Activated T-helper 1 cell treated with Interleukin-2 at 50 U/mL for 16 hours (primary cell): ENCODE data around the gene TENM3.
"Not testable (repeated sequence)": the region's sequence is repeated elsewhere in the genome, so short reads cannot be mapped to it uniquely, and the experiment has no call there.

Experiments used
- DNase-seq: peaks from one replicate; pipeline ENCODE4 v3.0.0-alpha.2; 2020; ENCODE audit warnings: low read depth

Gene TENM3

GRCh38 chr4:182814065-182814464, 570.9 kb downstream of the TENM3 start:
- DNase-seq: not testable (repeated sequence)

GRCh38 chr4:182818926-182819730, 575.9 kb downstream of the TENM3 start:
- DNase-seq: no peak

GRCh38 chr4:182819751-182820150, 576.5 kb downstream of the TENM3 start:
- no peak for DNase-seq

DNA sequence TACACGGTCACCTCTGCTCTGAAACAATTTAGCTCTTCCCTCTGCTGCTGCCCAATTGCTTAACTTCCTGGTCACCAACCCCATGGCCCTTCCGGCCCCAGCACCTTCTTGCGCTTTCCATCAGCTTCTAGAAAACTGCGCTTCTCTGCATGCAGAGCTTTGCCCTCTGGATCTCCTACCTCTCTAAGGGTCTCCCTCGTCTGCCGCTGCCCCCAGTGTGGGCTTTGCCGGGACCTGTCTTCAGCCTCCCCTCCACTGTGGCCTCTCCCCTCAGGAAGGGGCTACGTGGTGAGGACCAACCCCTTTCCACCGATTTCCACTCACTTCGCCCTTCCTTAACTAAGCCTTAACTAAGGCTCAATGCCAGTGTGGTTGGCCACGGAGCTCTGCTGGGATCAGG, 579.4 kb downstream of the TENM3 start:
- DNase-seq: no peak

DNA sequence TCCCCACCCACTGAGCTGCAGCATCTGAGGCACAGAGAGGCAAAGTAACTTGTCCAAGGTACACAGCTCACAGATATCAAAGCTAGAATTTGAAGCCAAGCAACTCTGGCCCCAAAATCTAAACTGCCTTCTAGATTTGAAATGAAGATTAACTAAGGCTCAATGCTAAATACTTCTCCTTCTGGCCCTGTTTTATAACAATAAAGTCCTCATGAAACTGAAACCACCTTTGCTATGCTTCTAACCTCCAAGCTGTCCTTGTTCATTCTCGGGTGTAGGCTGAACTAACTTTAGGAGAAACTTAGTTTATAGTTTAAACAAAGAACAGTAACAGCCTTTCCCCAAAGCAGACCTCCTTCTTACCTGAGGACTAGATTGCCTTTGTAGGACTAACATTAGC, 580.4 kb downstream of the TENM3 start:
- no peak for DNase-seq

DNA sequence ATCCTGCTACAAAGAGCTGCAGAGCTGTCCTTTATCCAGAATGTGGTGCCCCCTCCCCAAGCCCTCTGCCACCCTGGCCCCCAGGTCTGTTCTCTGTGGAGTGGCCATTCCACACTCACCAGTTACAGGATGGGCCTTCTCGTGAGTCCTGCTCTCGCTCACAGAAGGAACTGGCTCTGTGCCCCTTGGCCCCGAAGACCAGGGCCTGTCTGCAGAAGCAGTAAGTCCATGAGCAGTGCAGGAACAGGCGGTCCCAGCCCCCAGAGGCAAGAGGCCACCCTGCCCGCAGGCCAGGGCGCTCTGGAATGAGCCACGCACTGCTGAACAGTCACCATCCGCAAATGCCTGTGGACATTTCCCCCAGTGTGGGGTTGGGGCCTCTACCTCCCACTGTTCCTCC, 581.8 kb downstream of the TENM3 start:
- DNase-seq: no peak

DNA sequence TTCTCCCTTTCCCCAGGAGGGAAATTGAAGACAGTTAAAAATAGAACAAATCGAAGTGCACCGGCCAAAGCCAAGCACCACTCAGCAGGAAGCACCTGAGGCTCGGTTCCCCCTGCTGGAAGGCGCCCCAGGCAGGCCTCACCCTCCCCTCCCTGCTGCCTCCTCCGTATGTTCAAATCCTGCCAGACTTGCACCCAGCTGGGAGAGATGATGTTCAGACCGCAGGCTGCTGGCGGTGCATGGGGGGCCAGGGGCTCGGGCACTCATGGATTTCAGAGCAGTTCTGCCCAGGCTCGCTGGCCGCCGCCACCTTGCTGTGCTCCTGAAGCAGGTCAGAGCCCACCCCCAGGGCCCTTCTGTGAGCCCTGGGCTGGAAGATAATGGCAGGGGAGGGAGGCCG, 582.6 kb downstream of the TENM3 start:
- DNase-seq: no peak

- DNase-seq: no peak
Observed at GRCh38 chr4:182826391-182826790, 583.2 kb downstream of the TENM3 start.

DNA sequence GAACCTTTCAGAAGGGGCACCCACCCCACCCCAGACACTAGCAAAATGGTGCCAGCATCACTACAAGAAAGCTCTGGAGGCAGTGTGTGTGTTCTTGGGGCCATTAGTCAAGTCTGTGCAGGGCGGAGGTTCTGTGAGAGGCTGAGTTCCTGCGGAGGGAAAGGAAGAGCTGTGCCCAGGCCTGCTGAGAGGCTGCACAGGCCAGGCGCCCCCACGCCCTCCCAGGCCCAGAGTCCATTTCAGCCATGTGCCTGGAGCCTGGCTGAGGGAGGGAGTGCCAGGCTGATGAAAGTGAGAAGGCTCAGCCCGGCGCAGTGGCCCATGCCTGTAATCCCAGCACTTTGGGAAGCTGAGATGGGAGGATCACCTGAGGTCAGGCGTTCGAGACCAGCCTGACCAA, 584.0 kb downstream of the TENM3 start:
- no peak for DNase-seq

DNA sequence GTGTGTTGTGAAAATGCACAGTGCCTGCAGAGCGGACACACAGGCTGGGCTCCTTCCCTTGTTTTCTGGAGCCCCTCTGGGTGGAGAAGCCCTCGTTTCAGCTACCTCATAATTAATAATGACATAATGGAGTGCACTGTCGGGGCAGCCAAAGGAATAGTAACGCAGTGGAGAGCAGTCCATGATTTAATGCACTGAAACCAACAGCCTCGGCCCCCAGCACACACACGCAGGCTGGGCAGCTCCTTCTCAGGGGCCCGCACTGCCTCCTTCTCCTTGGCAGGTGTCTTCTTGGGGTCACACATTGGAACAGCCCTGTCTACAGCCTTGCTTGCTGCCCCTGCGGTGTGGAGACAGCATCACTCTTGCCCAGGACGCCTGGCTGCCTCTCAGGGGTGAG, 584.8 kb downstream of the TENM3 start:
- no peak for DNase-seq

DNA sequence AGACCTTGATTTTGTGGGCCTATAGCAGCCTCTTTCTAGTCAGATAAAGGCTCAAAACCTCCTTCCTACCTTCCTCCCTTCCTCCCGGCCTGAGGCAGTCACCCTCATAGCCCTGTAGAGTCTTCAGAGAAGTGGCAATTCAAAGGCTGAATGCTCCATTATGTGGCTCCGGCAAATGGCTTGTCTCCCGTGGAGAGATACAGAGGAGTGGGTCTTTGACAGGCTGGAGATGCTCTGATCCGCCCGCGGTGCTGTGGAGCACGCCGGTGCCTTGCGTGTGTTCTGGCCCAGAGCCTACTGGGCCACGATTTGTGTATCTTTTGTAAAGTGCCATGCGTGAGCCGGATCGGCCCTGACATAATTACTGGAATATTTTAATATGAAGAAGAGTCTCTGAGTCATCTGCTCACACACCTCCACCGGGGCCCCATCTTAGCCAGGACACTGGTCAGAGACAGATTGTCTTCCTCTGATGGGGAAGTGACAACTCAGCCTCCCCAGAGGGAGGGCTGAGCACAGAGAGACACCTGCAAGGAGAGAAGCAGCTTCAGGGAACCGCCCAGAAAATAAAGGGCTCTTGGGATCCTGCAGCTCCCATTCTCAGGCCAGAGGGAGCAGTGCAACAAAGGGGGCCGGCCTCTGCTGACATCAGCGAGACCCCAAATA, 585.3 kb downstream of the TENM3 start:
- no peak for DNase-seq

DNA sequence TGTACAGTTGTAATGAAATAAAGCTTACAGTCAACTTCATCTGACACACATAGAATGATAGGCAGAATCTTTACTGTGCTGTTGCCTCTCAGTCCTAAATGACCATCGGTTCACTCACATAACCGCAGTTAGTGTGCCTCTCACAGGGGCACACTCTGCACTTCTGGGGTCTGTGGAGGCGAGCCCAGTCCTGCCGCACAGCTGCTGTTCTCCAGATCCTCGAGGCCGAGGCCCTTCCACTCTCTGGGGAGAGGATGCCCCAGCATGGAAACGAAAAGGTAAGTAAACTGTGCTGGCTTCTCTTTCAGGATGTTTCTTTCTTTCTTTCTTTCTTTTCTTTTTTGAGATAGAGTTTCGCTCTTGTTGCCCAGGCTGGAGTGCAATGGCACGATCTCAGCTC, 586.0 kb downstream of the TENM3 start:
- DNase-seq: no peak

- DNase-seq: no peak
Observed at GRCh38 chr4:182831376-182831775, 588.2 kb downstream of the TENM3 start.

GRCh38 chr4:182832352-182833120, 589.3 kb downstream of the TENM3 start:
- no peak for DNase-seq

DNA sequence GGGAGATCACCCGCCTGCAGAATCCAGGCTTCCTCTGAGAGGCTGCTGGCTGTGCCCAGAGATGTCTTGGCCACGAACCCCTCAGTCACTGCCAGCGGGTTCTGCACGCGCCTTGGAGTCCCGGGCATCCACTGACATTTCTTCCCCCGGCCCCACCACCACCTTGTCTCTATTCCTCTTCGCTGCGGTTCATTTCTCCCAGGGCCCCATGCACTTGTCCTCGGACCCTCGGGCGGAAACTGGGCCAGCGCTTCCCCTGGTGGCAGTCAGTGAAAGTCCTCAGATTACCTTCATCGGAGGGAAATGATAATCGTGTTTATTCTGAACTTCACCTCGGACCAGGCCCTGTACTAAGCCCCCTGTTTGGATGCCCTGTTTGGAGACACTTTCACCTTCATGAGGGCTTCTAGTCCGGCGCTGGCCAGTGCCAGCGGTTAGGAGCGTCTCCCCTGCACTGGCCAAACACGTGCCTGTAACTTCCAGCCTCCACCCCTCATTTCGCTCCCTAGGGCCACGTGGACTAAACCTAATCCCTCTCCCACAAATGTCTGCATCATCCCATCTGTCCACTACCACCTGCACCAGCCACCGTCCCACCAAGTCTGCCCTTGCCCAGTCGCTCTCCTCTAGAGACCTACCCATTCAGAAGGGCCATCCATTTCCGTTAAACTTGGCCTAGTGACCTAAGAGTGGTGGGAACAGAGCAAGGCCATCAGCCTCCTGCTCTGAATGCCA, 592.0 kb downstream of the TENM3 start:
- DNase-seq: no peak

- no peak for DNase-seq
Observed at GRCh38 chr4:182837831-182838230, 594.6 kb downstream of the TENM3 start.

DNA sequence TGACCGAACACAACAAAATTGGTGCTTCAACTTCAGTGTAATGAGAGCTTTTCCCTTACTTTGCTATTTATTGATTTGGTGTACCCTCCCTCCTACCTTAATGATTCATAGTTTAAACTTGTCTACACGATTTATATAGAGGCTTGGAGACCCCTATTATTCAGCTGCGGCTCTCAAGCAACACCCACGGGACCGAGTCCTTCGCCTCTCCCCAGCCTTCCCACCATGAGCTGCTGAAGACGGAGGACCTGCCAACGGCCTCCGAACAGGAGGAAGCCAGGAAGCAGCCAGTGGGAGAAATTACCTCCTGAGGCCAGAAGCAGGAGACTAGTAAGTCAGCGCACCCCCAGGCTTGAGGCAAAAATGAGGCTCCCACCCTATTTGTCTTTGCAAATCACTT, 595.3 kb downstream of the TENM3 start:
- DNase-seq: no peak

DNA sequence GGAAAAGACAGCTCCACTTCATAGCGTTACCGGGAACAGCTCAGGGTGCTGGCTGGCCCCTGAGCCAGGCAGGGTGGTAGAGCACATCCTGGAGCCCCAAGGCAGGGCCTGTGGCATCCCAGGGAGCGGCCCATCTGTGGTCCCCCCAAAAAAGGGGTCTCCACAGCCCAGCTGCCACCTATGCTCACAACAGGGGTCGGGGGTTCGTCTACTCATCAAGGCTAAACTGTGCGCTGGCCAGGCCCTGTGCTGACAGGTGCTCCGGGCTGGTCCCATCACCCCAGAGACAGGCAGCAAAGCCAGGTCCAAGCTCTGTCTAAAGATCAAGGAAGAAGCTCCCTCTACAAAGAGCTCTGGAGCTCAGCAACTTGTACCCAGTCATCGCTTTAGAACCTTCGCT, 596.1 kb downstream of the TENM3 start:
- DNase-seq: no peak

GRCh38 chr4:182840108-182840507, 596.9 kb downstream of the TENM3 start:
- DNase-seq: no peak

DNA sequence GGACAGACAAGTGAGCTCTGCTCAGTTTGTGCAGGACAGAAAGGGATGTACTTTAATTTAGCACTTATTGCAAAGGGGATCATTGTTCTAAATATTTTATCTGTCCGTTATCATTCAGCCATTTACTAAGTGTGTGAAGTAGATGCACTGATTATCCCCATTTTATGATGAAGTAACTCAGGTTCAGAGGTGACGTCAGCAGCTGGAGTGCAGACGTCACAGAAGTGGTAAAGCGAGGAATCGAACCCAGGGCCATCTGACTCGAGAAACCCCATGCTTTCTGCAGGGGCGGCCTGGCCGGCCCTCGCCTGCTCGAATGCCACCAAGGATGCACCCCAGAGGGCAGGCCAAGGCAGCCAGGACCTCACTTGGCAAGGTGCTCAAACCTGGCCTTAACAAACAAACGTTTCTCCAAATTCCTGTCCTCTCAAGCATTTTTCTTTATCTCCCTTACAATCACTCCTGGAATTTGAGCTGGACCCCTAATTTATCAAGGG, 599.0 kb downstream of the TENM3 start:
- DNase-seq: no peak

DNA sequence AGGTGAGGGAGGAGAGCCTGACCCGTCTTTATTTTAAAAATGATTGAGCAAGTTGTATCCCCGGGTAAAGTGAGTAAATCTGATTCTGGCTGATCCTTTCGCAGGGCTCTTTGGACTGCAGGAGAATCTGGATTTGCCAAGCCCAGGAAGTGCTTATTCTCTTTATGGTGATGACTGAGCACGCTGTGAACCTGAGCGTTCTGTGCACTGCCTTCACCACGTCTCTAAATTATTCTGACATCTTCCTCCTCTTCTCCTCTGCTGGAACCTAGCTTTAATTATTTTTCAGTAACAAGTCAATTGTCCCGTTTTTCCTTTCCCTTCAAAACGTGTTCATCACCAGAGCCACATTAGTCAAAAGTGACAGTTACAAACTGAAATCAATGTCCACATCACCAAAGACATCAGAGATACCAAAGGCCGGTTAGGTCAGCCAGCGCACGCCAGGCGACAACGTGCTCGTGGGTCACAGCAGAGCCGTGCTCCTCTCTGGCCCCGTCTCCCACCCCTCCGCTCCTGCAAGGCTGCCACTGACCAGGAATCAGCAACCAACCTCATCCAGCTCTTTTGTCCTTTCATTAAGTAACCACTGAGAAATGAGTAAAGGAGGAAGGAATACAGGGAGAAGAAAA, 599.7 kb downstream of the TENM3 start:
- DNase-seq: no peak
